ENCODE data around the gene MRPS9. TPM values are rescaled to one million over a fixed set of nuclear protein-coding genes. Genes with fewer than 3 reads are reported as not detected.

The MRPS9 gene
- total RNA-seq, 1 donor from 2014 or later, result 16.8 TPM

DNA sequence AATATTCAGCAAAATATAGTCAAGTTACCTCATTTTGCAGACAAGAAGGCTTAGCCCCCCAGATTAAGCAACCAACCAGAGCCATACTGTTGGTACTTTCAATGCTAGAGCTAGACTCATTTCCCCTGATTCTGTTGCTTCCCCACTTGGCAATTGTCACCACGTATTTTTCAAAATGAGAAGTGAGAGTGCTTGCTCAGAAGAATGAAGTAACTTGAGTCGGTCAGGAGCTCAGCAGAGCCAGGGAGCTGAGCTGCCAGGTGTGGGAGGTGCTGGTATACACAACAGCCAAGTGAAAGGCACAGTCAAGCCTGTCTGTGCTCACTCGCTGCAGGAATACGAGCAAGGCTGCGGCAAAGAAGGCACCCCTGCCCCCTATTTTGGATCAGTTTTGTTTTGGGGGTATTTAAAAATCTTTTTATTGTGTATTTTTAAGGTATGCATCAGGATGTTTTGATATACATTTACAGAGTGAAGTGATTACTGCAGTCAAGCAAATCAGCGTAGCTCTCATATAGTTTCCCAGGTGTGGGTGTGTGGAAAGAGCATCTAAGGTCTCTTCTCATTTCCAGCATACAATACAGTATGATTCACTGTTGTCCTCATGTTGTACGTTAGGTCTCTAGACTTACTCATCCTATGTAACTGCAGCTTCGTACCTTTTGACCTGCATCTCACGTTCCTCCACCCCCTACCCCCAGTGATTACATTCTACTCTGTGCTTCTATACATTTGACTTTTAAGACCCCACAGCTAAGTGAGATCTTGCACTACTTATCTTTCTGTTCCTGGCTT lies 62.4 kb downstream of the MRPS9 start:
- no peaks in the 10 kb centered on the region for H3K27me3 Mint-ChIP-seq (ENCODE audit: low read depth)

DNA sequence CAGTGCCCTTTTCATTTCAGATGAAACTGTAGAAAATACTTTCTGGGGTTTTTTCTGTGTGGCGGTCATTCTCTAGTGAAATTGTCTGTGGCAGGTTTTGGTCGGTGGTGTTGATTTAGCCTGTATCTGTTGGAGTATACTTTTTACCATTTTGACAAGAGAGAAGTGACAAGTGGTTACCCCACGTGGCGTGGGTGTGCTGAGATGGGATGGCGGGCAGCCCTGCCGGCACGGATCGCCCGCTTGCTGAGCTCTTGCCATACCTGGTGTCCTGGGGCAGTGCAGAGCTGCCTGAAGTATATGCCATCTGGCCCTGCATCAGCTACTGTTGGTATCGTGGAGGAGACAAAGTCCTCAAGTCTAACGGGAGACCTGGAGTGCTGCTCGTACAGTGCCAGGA lies 64.1 kb downstream of the MRPS9 start:
- peaks cover 14% of the 10 kb centered on the region for H3K4me1 Mint-ChIP-seq (ENCODE audit: low read depth)
- TF ChIP-seq, protein P1, sequence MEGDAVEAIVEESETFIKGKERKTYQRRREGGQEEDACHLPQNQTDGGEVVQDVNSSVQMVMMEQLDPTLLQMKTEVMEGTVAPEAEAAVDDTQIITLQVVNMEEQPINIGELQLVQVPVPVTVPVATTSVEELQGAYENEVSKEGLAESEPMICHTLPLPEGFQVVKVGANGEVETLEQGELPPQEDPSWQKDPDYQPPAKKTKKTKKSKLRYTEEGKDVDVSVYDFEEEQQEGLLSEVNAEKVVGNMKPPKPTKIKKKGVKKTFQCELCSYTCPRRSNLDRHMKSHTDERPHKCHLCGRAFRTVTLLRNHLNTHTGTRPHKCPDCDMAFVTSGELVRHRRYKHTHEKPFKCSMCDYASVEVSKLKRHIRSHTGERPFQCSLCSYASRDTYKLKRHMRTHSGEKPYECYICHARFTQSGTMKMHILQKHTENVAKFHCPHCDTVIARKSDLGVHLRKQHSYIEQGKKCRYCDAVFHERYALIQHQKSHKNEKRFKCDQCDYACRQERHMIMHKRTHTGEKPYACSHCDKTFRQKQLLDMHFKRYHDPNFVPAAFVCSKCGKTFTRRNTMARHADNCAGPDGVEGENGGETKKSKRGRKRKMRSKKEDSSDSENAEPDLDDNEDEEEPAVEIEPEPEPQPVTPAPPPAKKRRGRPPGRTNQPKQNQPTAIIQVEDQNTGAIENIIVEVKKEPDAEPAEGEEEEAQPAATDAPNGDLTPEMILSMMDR (IDR thresholded peaks at IDR 0.05), result no peak
- no peak overlapping the region for H3K4me3 Mint-ChIP-seq (ENCODE audit: unreplicated experiment)
- H3K36me3 Mint-ChIP-seq (ENCODE audit: low read depth), result peaks cover 17% of the 10 kb centered on the region
- no peaks in the 10 kb centered on the region for H3K27me3 Mint-ChIP-seq (ENCODE audit: low read depth)
- H3K27ac Mint-ChIP-seq (ENCODE audit: unreplicated experiment), result no peak overlapping the region
- DNase-seq (ENCODE audit: low spot score), result no peak
- H3K9me3 Mint-ChIP-seq (ENCODE audit: low read depth), result no peaks in the 10 kb centered on the region

More for the DNA sequence above, 62.4 kb downstream of the MRPS9 start:
- no peak overlapping the region for H3K4me3 Mint-ChIP-seq (ENCODE audit: unreplicated experiment)
- peaks cover 14% of the 10 kb centered on the region for H3K4me1 Mint-ChIP-seq (ENCODE audit: low read depth)
- no peaks in the 10 kb centered on the region for H3K9me3 Mint-ChIP-seq (ENCODE audit: low read depth)
- no peak overlapping the region for H3K27ac Mint-ChIP-seq (ENCODE audit: unreplicated experiment)
- no peak for DNase-seq (ENCODE audit: low spot score)
- peaks cover 18% of the 10 kb centered on the region for H3K36me3 Mint-ChIP-seq (ENCODE audit: low read depth)
- TF ChIP-seq, protein P1 (IDR thresholded peaks at IDR 0.05), result no peak

DNA sequence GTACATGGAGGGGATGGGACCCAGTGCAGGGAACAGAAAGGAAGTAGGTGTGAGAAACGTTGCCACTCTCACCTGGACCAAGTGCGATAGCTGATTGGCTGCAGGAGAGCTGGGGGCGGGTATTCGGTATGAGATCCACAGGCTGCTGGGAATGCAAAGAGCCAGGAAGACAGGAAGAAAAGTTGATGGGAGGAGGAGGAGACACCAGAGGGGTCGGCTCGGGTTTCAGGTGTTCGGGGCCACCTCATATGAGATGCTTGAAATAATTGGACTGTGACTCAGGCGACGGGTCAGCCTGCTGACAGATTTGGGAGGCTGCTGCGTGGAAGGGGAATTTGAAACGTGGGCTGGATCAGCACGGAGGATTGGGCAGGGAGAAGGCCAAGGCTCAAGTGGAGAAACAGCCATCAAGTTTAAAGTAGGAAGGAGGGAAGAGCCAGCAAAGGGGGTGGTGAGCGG lies 65.1 kb downstream of the MRPS9 start:
- DNase-seq (ENCODE audit: low spot score), result no peak
- H3K27me3 Mint-ChIP-seq (ENCODE audit: low read depth), result no peaks in the 10 kb centered on the region
- peak overlapping the region; percentile 15 for H3K27ac Mint-ChIP-seq (ENCODE audit: unreplicated experiment)
- TF ChIP-seq, protein P1 (IDR thresholded peaks at IDR 0.05), result no peak
- H3K36me3 Mint-ChIP-seq (ENCODE audit: low read depth), result peaks cover 14% of the 10 kb centered on the region
- H3K9me3 Mint-ChIP-seq (ENCODE audit: low read depth), result no peaks in the 10 kb centered on the region
- peak overlapping the region; percentile 1 for H3K4me3 Mint-ChIP-seq (ENCODE audit: unreplicated experiment)
- peaks cover 14% of the 10 kb centered on the region for H3K4me1 Mint-ChIP-seq (ENCODE audit: low read depth)

DNA sequence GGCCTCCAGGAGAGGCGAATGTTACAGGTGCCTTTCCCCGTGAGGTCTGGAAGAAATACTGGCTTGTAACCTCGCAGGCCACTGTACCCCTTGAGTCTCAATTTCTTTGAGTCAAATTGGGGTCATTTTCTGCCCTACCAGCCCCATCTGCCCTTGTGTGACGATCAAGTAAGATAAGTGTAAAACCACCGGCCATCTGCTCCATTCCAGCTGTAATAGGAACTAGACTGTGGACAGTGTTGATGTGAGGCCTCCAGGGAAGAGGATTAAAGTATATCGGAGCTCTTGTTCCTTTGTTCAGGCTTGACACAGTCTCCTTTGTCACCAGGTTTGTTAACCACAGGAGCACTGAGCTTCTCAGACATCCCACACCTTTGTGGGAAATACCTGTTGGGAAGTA lies 65.6 kb downstream of the MRPS9 start:
- no peak for DNase-seq (ENCODE audit: low spot score)
- peaks cover 14% of the 10 kb centered on the region for H3K4me1 Mint-ChIP-seq (ENCODE audit: low read depth)
- TF ChIP-seq, protein P1 (IDR thresholded peaks at IDR 0.05), result no peak
- H3K9me3 Mint-ChIP-seq (ENCODE audit: low read depth), result no peaks in the 10 kb centered on the region
- peaks cover 14% of the 10 kb centered on the region for H3K36me3 Mint-ChIP-seq (ENCODE audit: low read depth)
- H3K27me3 Mint-ChIP-seq (ENCODE audit: low read depth), result no peaks in the 10 kb centered on the region
- H3K27ac Mint-ChIP-seq (ENCODE audit: unreplicated experiment), result no peak overlapping the region
- no peak overlapping the region for H3K4me3 Mint-ChIP-seq (ENCODE audit: unreplicated experiment)

DNA sequence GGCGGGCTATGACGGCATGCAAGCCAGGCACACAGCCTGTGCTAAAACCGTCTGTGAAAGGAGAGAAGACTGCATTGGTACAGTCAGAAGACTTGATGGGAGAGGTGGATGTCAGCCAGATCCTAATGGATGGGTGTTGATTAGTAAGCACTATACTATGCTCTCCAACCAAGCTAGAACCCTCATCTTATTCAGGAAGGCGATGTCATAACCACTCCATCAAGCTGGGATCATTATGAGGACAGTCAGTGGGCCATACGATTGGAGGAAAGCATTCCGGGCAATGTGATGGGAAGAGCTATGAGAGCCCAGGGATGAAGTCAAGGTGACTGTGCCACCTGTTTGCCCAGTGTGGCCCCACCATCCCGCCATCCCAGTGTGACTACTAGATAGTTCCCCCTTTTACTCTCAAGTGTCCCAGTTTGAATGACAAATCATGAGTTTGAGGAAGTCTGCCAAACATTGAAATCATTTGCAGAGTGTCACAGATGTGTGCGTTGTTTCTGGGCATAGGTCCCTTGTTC lies 66.4 kb downstream of the MRPS9 start:
- TF ChIP-seq, protein P1 (IDR thresholded peaks at IDR 0.05), result no peak
- Mint-ChIP-seq H3K27me3 (ENCODE audit: low read depth) (no peaks in the 10 kb centered on the region), H3K9me3 (ENCODE audit: low read depth) (no peaks in the 10 kb centered on the region), H3K27ac (ENCODE audit: unreplicated experiment) (no peak overlapping the region), H3K4me1 (ENCODE audit: low read depth) (peaks cover 14% of the 10 kb centered on the region), H3K36me3 (ENCODE audit: low read depth) (peaks cover 14% of the 10 kb centered on the region), H3K4me3 (ENCODE audit: unreplicated experiment) (no peak overlapping the region)
- no peak for DNase-seq (ENCODE audit: low spot score)

Data from chondrocyte (in vitro differentiated cells).